OCI-LY3 (cell line): Measurements from ENCODE around the gene GPR34.

Source experiments
- EZH2phosphoT487 ChIP-seq: fragments of 200-600 bp; shearing (Covaris generic); IDR thresholded peaks from 2 replicates; pipeline ENCODE4 v1.6.1; 2018; ENCODE audit warnings: antibody characterized with exemption, mixed run types, low read depth
- TF ChIP-seq, protein P1 (sequence below): fragments of 200-600, 300-600 bp; sonication (generic); IDR thresholded peaks from 2 replicates; pipeline ENCODE4 v1.5.1; 2014; ENCODE audit warnings: antibody characterized with exemption, low read length, low read depth

DNA sequence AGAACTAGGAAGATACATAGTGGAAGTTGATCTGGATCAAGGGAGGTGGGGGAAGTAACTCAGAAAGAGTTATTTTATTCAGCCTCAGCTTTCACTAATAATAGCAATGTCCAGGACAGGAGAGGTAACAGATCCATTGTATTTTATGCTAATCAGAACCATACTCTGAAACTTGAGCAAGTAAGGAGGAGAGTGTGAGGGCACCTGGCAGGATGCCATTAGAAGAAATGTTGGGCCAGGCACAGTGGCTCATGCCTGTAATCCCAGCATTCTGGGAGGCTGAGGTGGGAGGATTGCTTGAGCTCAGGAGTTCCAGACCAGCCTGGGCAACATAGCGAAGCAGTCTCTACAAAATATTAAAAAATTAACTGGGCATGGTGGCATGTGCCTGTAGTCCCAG, 16.3 kb downstream of the GPR34 start:
- TF ChIP-seq, protein P1, sequence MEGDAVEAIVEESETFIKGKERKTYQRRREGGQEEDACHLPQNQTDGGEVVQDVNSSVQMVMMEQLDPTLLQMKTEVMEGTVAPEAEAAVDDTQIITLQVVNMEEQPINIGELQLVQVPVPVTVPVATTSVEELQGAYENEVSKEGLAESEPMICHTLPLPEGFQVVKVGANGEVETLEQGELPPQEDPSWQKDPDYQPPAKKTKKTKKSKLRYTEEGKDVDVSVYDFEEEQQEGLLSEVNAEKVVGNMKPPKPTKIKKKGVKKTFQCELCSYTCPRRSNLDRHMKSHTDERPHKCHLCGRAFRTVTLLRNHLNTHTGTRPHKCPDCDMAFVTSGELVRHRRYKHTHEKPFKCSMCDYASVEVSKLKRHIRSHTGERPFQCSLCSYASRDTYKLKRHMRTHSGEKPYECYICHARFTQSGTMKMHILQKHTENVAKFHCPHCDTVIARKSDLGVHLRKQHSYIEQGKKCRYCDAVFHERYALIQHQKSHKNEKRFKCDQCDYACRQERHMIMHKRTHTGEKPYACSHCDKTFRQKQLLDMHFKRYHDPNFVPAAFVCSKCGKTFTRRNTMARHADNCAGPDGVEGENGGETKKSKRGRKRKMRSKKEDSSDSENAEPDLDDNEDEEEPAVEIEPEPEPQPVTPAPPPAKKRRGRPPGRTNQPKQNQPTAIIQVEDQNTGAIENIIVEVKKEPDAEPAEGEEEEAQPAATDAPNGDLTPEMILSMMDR, result no peak
- no peak for TF ChIP-seq EZH2phosphoT487
